Erythroblast (primary cell): Measurements from ENCODE around the gene TRIO.

Experiments
- GATA1 ChIP-seq: IDR thresholded peaks from 2 replicates; pipeline ENCODE4 v1.6.1; 2011; ENCODE audit warnings: low read depth, mild to moderate bottlenecking, control low read depth, low read length, moderate library complexity
- POLR2A ChIP-seq: IDR thresholded peaks from 2 replicates; pipeline ENCODE4 v1.6.1; 2011; ENCODE audit warnings: mild to moderate bottlenecking, low read length

DNA sequence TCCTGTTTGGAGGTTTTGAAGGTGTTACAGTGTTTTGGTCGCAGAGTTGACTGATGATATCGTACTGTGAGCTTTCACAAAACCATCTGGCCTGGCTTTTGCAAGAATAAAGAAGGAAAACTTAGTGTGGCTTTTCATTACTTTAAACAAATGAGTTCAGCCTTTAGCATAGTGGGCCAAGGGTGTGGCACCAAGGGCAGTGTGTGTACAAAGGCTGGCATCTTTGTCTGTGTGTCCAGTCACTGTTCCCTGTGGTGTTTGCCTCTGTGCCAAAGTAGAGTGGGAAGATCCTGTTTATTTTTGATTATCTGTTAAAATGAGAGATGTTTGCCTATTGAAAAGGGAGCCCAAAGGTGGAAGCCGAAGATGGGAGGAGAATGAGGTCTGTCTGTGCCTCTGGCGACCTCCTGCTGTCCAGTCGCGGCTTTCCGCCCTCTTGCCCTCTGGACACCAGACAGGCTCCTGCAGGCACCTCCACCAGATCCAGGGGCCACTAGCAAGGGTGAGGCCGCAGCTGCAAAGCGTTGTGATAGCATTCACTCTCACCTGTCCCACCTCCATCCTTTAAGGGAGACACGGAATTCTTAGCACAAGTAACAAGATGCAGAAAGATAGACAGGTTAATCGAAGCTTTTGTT is 113.7 kb downstream of the TRIO start:
- no peak for TF ChIP-seq POLR2A
- TF ChIP-seq GATA1 = no peak
